ENCODE results near the gene HSPB6. TPM values are rescaled to one million over a fixed set of nuclear protein-coding genes. Genes with fewer than 3 reads are reported as not detected.

Gene HSPB6
- total and polyA plus RNA-seq, 4 donors = 2.7 to 17.7 (median 5.6) TPM

DNA sequence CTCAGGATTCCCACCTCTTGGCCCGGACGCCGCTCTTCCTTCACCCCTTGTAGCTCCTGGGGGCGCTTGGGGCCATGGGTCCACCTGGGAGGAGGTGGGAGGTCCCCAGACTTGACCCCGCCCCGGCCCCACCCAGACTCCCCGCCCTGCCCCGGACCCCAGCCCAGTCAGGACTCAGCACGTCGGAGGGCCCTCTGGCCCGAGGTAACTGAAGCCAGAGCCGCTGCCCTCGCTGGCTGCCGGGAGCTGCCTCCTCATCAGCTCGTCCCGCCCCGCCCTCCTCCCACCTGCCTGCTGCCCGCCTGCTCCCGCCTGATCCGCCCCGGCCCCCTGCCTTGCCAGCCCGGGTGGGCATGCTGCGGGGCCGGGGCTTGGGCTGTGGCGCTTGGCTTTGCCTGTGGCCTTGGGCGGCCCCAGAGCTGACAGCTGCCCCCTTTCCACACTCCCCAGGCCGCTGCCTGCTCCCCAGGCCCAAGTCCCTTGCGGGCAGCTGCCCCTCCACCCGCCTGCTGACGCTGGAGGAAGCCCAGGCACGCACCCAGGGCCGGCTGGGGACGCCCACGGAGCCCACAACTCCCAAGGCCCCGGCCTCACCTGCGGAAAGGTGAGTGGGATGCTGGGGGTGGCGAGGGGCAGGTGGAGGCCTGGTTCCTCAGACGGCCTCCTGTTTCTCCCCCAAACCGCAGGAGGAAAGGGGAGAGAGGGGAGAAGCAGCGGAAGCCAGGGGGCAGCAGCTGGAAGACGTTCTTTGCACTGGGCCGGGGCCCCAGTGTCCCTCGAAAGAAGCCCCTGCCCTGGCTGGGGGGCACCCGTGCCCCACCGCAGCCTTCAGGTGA, 27.9 kb upstream of the HSPB6 start:
- Histone ChIP-seq H3K4me1 (ENCODE audit: control insufficient read depth in 4 of 4, insufficient read depth in 4 of 4, low read length in 3 of 4) (no peaks in the 10 kb centered on the region), H3K9me3 (ENCODE audit: control insufficient read depth in 4 of 4, low read length in 3 of 4) (no peaks in the 10 kb centered on the region), H3K36me3 (ENCODE audit: control insufficient read depth in 4 of 4, insufficient read depth in 3 of 4, low read depth in 1 of 4, low read length in 3 of 4) (peaks cover 0 to 1% (median 0%) of the 10 kb centered on the region in 4 donors), H3K4me3 (ENCODE audit: low read depth in 1 of 3, low read length in 3 of 3) (no peak overlapping the region), H3K27me3 (ENCODE audit: control insufficient read depth in 4 of 4, insufficient read depth in 4 of 4, low read length in 3 of 4) (no peaks in the 10 kb centered on the region), H3K27ac (ENCODE audit: low read depth in 1 of 2, low read length in 2 of 2) (no peak overlapping the region), H3K9ac (ENCODE audit: low read depth in 1 of 2, low read length in 2 of 2) (no peak overlapping the region)
- TF ChIP-seq GABPA (IDR thresholded peaks at IDR 0.05 in 1 of 2, conservative IDR thresholded peaks at IDR 0.05 in 1 of 2) (no peak), SP1 (IDR thresholded peaks at IDR 0.05) (no peak), HNF4G (IDR thresholded peaks at IDR 0.05) (no peak), RXRA (IDR thresholded peaks at IDR 0.05) (no peak), YY1 (IDR thresholded peaks at IDR 0.05) (no peak), NR2F2 (IDR thresholded peaks at IDR 0.05) (no peak), TAF1 (conservative IDR thresholded peaks at IDR 0.05) (no peak), FOXA2 (IDR thresholded peaks at IDR 0.05) (no peak), RAD21 (IDR thresholded peaks at IDR 0.05) (no peak), FOXA1 (IDR thresholded peaks at IDR 0.05) (no peak), HNF4A (conservative IDR thresholded peaks at IDR 0.05) (no peak), JUND (IDR thresholded peaks at IDR 0.05) (no peak)
- TF ChIP-seq, protein P1, sequence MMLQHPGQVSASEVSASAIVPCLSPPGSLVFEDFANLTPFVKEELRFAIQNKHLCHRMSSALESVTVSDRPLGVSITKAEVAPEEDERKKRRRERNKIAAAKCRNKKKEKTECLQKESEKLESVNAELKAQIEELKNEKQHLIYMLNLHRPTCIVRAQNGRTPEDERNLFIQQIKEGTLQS (IDR thresholded peaks at IDR 0.05) = no peak
- TF ChIP-seq, protein P2, sequence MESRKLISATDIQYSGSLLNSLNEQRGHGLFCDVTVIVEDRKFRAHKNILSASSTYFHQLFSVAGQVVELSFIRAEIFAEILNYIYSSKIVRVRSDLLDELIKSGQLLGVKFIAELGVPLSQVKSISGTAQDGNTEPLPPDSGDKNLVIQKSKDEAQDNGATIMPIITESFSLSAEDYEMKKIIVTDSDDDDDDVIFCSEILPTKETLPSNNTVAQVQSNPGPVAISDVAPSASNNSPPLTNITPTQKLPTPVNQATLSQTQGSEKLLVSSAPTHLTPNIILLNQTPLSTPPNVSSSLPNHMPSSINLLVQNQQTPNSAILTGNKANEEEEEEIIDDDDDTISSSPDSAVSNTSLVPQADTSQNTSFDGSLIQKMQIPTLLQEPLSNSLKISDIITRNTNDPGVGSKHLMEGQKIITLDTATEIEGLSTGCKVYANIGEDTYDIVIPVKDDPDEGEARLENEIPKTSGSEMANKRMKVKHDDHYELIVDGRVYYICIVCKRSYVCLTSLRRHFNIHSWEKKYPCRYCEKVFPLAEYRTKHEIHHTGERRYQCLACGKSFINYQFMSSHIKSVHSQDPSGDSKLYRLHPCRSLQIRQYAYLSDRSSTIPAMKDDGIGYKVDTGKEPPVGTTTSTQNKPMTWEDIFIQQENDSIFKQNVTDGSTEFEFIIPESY (IDR thresholded peaks at IDR 0.05) = no peak
- TF ChIP-seq, protein P3, sequence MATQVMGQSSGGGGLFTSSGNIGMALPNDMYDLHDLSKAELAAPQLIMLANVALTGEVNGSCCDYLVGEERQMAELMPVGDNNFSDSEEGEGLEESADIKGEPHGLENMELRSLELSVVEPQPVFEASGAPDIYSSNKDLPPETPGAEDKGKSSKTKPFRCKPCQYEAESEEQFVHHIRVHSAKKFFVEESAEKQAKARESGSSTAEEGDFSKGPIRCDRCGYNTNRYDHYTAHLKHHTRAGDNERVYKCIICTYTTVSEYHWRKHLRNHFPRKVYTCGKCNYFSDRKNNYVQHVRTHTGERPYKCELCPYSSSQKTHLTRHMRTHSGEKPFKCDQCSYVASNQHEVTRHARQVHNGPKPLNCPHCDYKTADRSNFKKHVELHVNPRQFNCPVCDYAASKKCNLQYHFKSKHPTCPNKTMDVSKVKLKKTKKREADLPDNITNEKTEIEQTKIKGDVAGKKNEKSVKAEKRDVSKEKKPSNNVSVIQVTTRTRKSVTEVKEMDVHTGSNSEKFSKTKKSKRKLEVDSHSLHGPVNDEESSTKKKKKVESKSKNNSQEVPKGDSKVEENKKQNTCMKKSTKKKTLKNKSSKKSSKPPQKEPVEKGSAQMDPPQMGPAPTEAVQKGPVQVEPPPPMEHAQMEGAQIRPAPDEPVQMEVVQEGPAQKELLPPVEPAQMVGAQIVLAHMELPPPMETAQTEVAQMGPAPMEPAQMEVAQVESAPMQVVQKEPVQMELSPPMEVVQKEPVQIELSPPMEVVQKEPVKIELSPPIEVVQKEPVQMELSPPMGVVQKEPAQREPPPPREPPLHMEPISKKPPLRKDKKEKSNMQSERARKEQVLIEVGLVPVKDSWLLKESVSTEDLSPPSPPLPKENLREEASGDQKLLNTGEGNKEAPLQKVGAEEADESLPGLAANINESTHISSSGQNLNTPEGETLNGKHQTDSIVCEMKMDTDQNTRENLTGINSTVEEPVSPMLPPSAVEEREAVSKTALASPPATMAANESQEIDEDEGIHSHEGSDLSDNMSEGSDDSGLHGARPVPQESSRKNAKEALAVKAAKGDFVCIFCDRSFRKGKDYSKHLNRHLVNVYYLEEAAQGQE (IDR thresholded peaks at IDR 0.05) = no peak
- TF ChIP-seq, protein P4, sequence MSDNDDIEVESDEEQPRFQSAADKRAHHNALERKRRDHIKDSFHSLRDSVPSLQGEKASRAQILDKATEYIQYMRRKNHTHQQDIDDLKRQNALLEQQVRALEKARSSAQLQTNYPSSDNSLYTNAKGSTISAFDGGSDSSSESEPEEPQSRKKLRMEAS (IDR thresholded peaks at IDR 0.05) = no peak
- TF ChIP-seq, protein P5, sequence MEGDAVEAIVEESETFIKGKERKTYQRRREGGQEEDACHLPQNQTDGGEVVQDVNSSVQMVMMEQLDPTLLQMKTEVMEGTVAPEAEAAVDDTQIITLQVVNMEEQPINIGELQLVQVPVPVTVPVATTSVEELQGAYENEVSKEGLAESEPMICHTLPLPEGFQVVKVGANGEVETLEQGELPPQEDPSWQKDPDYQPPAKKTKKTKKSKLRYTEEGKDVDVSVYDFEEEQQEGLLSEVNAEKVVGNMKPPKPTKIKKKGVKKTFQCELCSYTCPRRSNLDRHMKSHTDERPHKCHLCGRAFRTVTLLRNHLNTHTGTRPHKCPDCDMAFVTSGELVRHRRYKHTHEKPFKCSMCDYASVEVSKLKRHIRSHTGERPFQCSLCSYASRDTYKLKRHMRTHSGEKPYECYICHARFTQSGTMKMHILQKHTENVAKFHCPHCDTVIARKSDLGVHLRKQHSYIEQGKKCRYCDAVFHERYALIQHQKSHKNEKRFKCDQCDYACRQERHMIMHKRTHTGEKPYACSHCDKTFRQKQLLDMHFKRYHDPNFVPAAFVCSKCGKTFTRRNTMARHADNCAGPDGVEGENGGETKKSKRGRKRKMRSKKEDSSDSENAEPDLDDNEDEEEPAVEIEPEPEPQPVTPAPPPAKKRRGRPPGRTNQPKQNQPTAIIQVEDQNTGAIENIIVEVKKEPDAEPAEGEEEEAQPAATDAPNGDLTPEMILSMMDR (IDR thresholded peaks at IDR 0.05; ENCODE audit: low read depth, low read length, missing input control) = no peak
- WGBS = 87% methylated on average over 45 of the region's 45 CpGs
- DNase-seq (ENCODE audit: low spot score) = no peak
